MM.1S (cell line): ENCODE data around the gene ROR2.

Source experiments
- EZH2 ChIP-seq: fragments of 300-600 bp; sonication (generic); optimal IDR thresholded peaks from 2 replicates; pipeline ENCODE3; 2017; ENCODE audit warnings: low read depth, mild to moderate bottlenecking, antibody characterized with exemption, low read length, mixed read lengths
- EZH2phosphoT487 ChIP-seq: fragments of 300-600 bp; sonication (generic); IDR thresholded peaks from 2 replicates; pipeline ENCODE4 v1.6.1; 2018; ENCODE audit warnings: antibody characterized with exemption, low read length
- TF ChIP-seq, protein P1 (sequence below): fragments of 300-600 bp; sonication (generic); IDR thresholded peaks from 2 replicates; pipeline ENCODE4 v1.5.1; 2016; ENCODE audit warnings: antibody characterized with exemption, low read length, mixed read lengths

DNA sequence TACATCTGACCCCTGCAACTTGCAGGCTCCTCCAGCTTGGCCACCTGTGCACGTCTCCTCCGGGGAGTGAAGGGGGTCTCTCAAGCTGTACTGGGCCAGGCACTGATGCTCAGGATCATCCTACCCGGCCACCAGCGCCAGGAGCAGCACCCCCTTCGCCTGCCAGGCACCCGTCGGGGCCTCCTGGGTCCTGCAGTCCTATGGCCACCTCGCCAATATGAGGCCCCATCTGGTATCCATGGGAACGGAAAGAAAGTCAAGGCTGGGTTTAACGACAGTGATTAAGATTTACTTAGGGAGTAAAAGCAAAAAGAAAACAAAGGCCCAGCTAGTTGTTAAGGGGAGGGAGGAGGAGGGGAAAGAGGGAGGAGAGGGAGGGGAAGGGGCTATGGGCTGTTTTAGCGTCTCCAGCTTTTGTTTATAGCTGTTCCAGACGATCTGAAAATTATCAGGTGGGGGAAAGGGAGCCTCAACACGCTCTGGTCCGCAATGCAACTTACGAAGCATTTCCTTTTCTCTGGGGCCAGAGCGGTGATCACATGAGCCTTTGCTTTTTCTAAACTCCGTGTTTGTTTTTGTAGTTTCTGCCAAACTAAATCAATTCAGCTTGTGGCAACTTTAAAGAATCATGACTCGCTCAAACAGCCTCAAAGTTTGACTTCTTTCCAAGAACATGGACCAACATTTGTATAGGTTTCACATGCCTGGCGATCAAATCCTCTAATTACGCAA is 132.4 kb downstream of the ROR2 start:
- TF ChIP-seq, protein P1, sequence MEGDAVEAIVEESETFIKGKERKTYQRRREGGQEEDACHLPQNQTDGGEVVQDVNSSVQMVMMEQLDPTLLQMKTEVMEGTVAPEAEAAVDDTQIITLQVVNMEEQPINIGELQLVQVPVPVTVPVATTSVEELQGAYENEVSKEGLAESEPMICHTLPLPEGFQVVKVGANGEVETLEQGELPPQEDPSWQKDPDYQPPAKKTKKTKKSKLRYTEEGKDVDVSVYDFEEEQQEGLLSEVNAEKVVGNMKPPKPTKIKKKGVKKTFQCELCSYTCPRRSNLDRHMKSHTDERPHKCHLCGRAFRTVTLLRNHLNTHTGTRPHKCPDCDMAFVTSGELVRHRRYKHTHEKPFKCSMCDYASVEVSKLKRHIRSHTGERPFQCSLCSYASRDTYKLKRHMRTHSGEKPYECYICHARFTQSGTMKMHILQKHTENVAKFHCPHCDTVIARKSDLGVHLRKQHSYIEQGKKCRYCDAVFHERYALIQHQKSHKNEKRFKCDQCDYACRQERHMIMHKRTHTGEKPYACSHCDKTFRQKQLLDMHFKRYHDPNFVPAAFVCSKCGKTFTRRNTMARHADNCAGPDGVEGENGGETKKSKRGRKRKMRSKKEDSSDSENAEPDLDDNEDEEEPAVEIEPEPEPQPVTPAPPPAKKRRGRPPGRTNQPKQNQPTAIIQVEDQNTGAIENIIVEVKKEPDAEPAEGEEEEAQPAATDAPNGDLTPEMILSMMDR = no peak
- no peak for TF ChIP-seq EZH2phosphoT487
- TF ChIP-seq EZH2 = no peak
